ENCODE results near the gene RTP4.
"Not testable (repeated sequence)": the region's sequence is repeated elsewhere in the genome, so short reads cannot be mapped to it uniquely, and the experiment has no call there.

RTP4 gene

DNA sequence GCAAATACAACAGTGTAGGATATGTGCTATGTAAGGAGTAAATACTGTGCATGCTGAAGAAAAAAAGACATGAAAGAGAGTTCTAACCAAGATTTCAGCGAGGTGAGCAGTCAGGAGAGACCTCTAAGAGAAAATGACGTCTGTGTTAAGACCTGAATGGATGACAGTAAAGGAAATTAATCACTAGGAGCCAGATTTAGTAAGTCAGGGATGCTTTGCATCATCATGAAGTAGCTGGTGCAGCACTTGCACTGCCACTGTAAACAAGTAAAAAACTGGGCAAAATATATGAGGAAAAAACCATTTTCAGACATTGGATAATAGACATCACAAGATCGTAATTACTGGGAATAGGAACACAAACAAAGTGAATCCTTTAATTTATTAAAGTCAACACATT, 32.6 kb downstream of the RTP4 start:
- TF ChIP-seq, protein P1, sequence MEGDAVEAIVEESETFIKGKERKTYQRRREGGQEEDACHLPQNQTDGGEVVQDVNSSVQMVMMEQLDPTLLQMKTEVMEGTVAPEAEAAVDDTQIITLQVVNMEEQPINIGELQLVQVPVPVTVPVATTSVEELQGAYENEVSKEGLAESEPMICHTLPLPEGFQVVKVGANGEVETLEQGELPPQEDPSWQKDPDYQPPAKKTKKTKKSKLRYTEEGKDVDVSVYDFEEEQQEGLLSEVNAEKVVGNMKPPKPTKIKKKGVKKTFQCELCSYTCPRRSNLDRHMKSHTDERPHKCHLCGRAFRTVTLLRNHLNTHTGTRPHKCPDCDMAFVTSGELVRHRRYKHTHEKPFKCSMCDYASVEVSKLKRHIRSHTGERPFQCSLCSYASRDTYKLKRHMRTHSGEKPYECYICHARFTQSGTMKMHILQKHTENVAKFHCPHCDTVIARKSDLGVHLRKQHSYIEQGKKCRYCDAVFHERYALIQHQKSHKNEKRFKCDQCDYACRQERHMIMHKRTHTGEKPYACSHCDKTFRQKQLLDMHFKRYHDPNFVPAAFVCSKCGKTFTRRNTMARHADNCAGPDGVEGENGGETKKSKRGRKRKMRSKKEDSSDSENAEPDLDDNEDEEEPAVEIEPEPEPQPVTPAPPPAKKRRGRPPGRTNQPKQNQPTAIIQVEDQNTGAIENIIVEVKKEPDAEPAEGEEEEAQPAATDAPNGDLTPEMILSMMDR (conservative IDR thresholded peaks at IDR 0.05; ENCODE audit: low read depth), result no peak
- CTCF ChIA-PET, result no interaction called here
- no peak for DNase-seq (ENCODE audit: low spot score)
- POLR2A ChIA-PET (ENCODE audit: low non-redundant PET), result no interaction called here
- H3K27ac ChIP-seq, result no peak overlapping the region

DNA sequence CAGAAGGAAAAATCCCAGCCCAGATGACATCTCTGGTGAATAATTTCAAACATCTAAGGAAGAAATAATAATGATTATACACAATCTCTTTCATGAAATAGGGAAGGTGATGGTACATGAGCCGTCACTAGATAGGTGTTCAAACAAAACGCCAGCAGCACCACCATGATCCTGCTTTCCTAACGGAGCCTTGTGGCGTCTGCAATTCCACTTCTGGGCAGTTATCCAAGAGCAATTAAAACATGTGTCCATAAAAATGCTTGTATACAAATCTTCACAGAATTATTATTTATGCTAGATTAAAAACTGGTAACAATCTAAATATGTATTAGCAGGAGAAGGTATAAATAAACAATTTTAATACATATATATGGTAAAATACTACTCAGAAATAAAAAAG, 33.7 kb downstream of the RTP4 start:
- POLR2A ChIA-PET (ENCODE audit: low non-redundant PET), result no interaction called here
- TF ChIP-seq, protein P1 (conservative IDR thresholded peaks at IDR 0.05; ENCODE audit: low read depth), result no peak
- DNase-seq (ENCODE audit: low spot score), result no peak
- H3K27ac ChIP-seq, result no peak overlapping the region
- CTCF ChIA-PET, result no interaction called here

DNA sequence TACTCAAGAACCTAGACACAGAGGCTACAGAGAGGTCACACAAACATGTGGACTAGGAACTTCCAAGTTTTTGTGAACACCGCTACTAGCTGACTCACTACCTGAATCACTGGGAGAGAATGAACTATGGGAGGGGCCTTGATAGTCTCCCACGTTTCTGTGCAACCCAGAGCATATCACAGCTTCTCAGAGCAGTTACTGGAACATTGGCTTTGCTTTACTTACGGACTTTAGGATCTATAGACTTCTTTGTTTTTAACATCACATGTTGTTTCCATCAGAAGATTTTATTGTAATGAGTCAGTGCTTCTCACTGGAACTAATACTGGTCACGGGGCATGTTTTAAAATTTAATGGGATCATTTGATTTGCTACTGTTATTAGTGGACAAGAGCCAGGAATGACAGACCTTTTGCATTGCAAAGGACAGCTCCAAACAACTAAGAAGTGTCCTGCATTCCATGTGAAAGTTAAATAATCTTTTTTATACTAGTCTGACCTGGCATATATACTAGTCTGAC, 35.6 kb downstream of the RTP4 start:
- no peak overlapping the region for H3K27ac ChIP-seq
- peak; percentile 80 for DNase-seq (ENCODE audit: low spot score)
- CTCF ChIA-PET, result no interaction called here

DNA sequence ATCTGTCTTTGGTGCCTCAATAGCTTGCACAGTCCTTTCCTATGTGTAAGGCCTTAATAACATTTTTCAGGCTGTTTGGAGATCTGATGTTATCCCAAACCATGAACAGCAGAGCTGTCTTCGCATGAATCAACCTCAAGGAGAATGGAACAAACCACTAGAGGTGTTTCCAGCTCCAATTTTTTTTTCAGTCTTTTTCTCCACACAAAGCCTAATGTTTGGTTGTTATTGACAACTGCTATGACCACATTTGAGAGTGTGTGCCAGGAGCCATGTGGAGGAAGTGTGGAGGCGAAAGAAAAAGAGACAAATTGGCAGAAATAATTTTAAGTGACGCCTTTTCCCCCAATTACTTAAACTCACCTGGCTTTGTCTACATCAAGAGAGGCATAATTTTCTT, 38.7 kb downstream of the RTP4 start:
- DNase-seq (ENCODE audit: low spot score), result no peak
- ChIA-PET CTCF (no interaction called here), POLR2A (ENCODE audit: low non-redundant PET) (no interaction called here)
- TF ChIP-seq, protein P1 (conservative IDR thresholded peaks at IDR 0.05; ENCODE audit: low read depth), result no peak
- H3K27ac ChIP-seq, result no peak overlapping the region

More for the DNA sequence above, 35.6 kb downstream of the RTP4 start:
- TF ChIP-seq, protein P1 (conservative IDR thresholded peaks at IDR 0.05; ENCODE audit: low read depth), result no peak
- POLR2A ChIA-PET (ENCODE audit: low non-redundant PET), result no interaction called here

GRCh38 chr3:187411991-187412781, 44.0 kb downstream of the RTP4 start:
- CTCF ChIA-PET; POLR2A ChIA-PET (ENCODE audit: low non-redundant PET); DNase-seq (ENCODE audit: low spot score); H3K27ac ChIP-seq: not testable (repeated sequence)
